B cell (primary cell): ENCODE measurements around the gene PSMB10. TPM values are rescaled to one million over a fixed set of nuclear protein-coding genes. Genes with fewer than 3 reads are reported as not detected.
A peak's percentile ranks its signal among the peaks of the same experiment; 100 is the strongest.

ENCODE experiments used
- ATAC-seq: fragments of 200-7000 bp; cut with Tn5 transposase; one replicate; pipeline ENCODE4 v1.10.0; 2021; ENCODE audit warnings: low read depth, mild to moderate bottlenecking, moderate number of reproducible peaks, moderate library complexity
- CTCF ChIA-PET: fragments of 350-600 bp; sonication (Branson Sonifier 250); formaldehyde crosslinking; loops from one replicate; lab custom pipeline; 2021; ENCODE audit warnings: antibody characterized with exemption, inconsistent platforms; lab: Charles Lee
- POLR2A ChIA-PET: fragments of 350-600 bp; sonication (Branson Sonifier 250); formaldehyde crosslinking; loops from one replicate; lab custom pipeline; 2021; ENCODE audit warnings: antibody characterized with exemption; lab: Charles Lee
- DNase-seq: peaks from one replicate; pipeline ENCODE4 v3.0.0; 2013
- H2AFZ ChIP-seq: 2 replicates; pipeline ENCODE4 v1.6.1; 2012; ENCODE audit warnings: mild to moderate bottlenecking, low read depth, low read length; ENCODE audit not compliant: insufficient read depth, poor library complexity, severe bottlenecking
- H3K27ac ChIP-seq, 2 donors: 1 replicate in 1 of 2; 2 replicates in 1 of 2; pipeline ENCODE4 v1.5.1; 2012 to 2013; ENCODE audit warnings: low read length in 2 of 2, mild to moderate bottlenecking in 2 of 2, moderate library complexity in 1 of 2
- H3K27me3 ChIP-seq, 4 experiments: fragments of 200-600 bp in 1 of 4; sonication (generic) in 1 of 4; replicated peaks in 1 of 4; 1 replicate in 2 of 4; 2 replicates in 2 of 4; pipeline versions ENCODE4 v1.6.1 to v1.7.0; 2013 to 2016; ENCODE audit warnings: low read length in 3 of 4, mild to moderate bottlenecking in 2 of 4, mixed read lengths in 1 of 4, moderate library complexity in 1 of 4; ENCODE audit not compliant: insufficient read depth in 4 of 4, control insufficient read depth in 3 of 4; ENCODE audit errors: control extremely low read depth in 1 of 4
- H3K36me3 ChIP-seq, 2 experiments: replicated peaks in 1 of 2; 1 replicate in 1 of 2; 2 replicates in 1 of 2; pipeline versions ENCODE4 v1.6.1 to v1.7.1; 2013; ENCODE audit warnings: low read length in 1 of 2; ENCODE audit not compliant: insufficient read depth in 2 of 2, control insufficient read depth in 1 of 2; ENCODE audit errors: control extremely low read depth in 1 of 2, extremely low read depth in 1 of 2
- H3K4me1 ChIP-seq, 2 donors: fragments of 200-600 bp in 1 of 2; sonication (generic) in 1 of 2; 1 replicate in 1 of 2; 2 replicates in 1 of 2; pipeline versions ENCODE4 v1.5.1 to v1.6.1; 2013 to 2017; ENCODE audit warnings: low read length in 2 of 2; ENCODE audit not compliant: control insufficient read depth in 2 of 2, insufficient read depth in 2 of 2
- H3K4me2 ChIP-seq: replicated peaks from 2 replicates; pipeline ENCODE3; 2012; ENCODE audit warnings: mild to moderate bottlenecking, low read depth, low read length; ENCODE audit not compliant: poor library complexity, severe bottlenecking
- H3K4me3 ChIP-seq, 5 experiments: fragments of 200-600 bp in 1 of 5; sonication (generic) in 1 of 5; 1 replicate in 3 of 5; 2 replicates in 2 of 5; pipeline versions ENCODE4 v1.5.1 to v1.7.0; 2011 to 2016; ENCODE audit warnings: low read length in 4 of 5, mild to moderate bottlenecking in 4 of 5, low read depth in 2 of 5, control low read depth in 1 of 5, moderate library complexity in 1 of 5; ENCODE audit not compliant: insufficient read depth in 1 of 5; ENCODE audit errors: control extremely low read depth in 1 of 5, extremely low read depth in 1 of 5
- H3K79me2 ChIP-seq: fragments of 200-600 bp; sonication (generic); one replicate; pipeline ENCODE4 v1.6.0; 2016; ENCODE audit warnings: low read length; ENCODE audit not compliant: control insufficient read depth, insufficient read depth
- H3K9ac ChIP-seq: fragments of 200-600 bp; sonication (generic); 2 replicates; pipeline ENCODE4 v1.6.1; 2017; ENCODE audit warnings: mild to moderate bottlenecking, low read length, moderate library complexity
- H3K9me3 ChIP-seq, 3 donors: one replicate each; pipeline versions ENCODE4 v1.6.1 to v1.7.1; 2013; ENCODE audit warnings: low read length in 2 of 3; ENCODE audit not compliant: control insufficient read depth in 2 of 3, insufficient read depth in 1 of 3; ENCODE audit errors: control extremely low read depth in 1 of 3
- H4K20me1 ChIP-seq: 2 replicates; pipeline ENCODE4 v1.6.0; 2012; ENCODE audit warnings: mild to moderate bottlenecking, low read length; ENCODE audit not compliant: insufficient read depth, control insufficient read depth, poor library complexity, severe bottlenecking
- H3K27ac Mint-ChIP-seq: one replicate; pipeline ENCODE4 v1.8.0; 2021; ENCODE audit warnings: mixed read lengths
- H3K27me3 Mint-ChIP-seq: one replicate; pipeline ENCODE4 v1.8.0; 2021; ENCODE audit warnings: mixed read lengths
- H3K4me1 Mint-ChIP-seq: one replicate; pipeline ENCODE4 v1.8.0; 2021; ENCODE audit warnings: mixed read lengths
- H3K4me3 Mint-ChIP-seq: one replicate; pipeline ENCODE4 v1.8.0; 2021; ENCODE audit warnings: mixed read lengths
- H3K9me3 Mint-ChIP-seq: one replicate; pipeline ENCODE4 v1.8.0; 2022; ENCODE audit warnings: mixed read lengths; ENCODE audit not compliant: insufficient read depth
- CTCF ChIP-seq: fragments of 200-600 bp; IDR thresholded peaks from one replicate; pipeline ENCODE4 v1.8.0; 2022; ENCODE audit warnings: antibody characterized with exemption, mild to moderate bottlenecking
- EZH2 ChIP-seq: IDR thresholded peaks from 2 replicates; pipeline ENCODE4 v1.6.1; 2012; ENCODE audit warnings: borderline replicate concordance, low read depth, mild to moderate bottlenecking, moderate library complexity, low read length; ENCODE audit not compliant: insufficient read depth, poor library complexity, severe bottlenecking
- WGBS: methylation state at CpG from one replicate; pipeline ENCODE4 v1.1.5; 2013; ENCODE audit warnings: missing lambda C conversion rate; ENCODE audit not compliant: insufficient coverage; 5-methylcytosine and 5-hydroxymethylcytosine counted together
- intact Hi-C: fragments of 100-400 bp; cut with micrococcal nuclease; formaldehyde crosslinking; loops from one replicate; pipeline ENCODE4 v1.10.0; 2022
- polyA minus RNA-seq: library from RNA; depleted of rRNA, polyadenylated mRNA; stranded (reverse); fragments of >200 nt; gene quantifications from 2 replicates; pipeline ENCODE4 v1.2.3, GENCODE V29; 2012
- polyA plus RNA-seq: library from polyadenylated mRNA; depleted of rRNA; stranded (reverse); fragments of >200 nt; gene quantifications from 2 replicates; pipeline ENCODE4 v1.2.3, GENCODE V29; 2012
- total RNA-seq, 2 donors: library from RNA; stranded (reverse); fragments of 120-200 nt in 1 of 2; gene quantifications; 1 replicate in 1 of 2; 2 replicates in 1 of 2; pipeline versions ENCODE4 v1.2.3 to v1.2.4, GENCODE V29; 2013 to 2022

The PSMB10 gene
- total RNA-seq, result 167 and 176 TPM in 2 replicates
- total RNA-seq (2013), result 234 TPM
- 127 and 176 TPM in 2 replicates for polyA plus RNA-seq
- polyA minus RNA-seq, result 315 and 323 TPM in 2 replicates

GRCh38 chr16:67936124-67936879 is at the start of gene PSMB10:
Gene PSMB10, minus strand, starts transcription at chr16:67936850. Its CDS starts 101 bp downstream, at chr16:67936749.
- under 1% methylated on average over 54 of the region's 54 CpGs for WGBS
- Histone ChIP-seq H4K20me1 (peaks cover 27% of the 10 kb centered on the region), H3K9me3 (no peaks in the 10 kb centered on the region), H3K27me3 (no peaks in the 10 kb centered on the region), H3K36me3 (peaks cover 7 to 33% of the 10 kb centered on the region in 2 experiments), H3K4me2 (peak within 1 kb of the TSS; percentile 91), H2AFZ (peak within 1 kb of the TSS; percentile 47), H3K79me2 (peaks cover 42% of the 10 kb centered on the region), H3K4me1 (peaks cover 25 to 40% of the 10 kb centered on the region in 2 donors), H3K27ac (peak within 1 kb of the TSS; percentile 67 to 85), H3K9ac (peak within 1 kb of the TSS; percentile 95), H3K4me3 (peak within 1 kb of the TSS; percentile 77 to 96 (median 93))
- DNase-seq (no peak), ATAC-seq (peak; percentile 4)
- Mint-ChIP-seq H3K4me3 (peak within 1 kb of the TSS; percentile 100), H3K27ac (peak within 1 kb of the TSS; percentile 99), H3K4me1 (peaks cover 31% of the 10 kb centered on the region), H3K9me3 (no peaks in the 10 kb centered on the region), H3K27me3 (no peaks in the 10 kb centered on the region)
- ChIA-PET POLR2A (interaction anchor here (0.7 to 3.3 kb wide), 23 partner anchors 32 to 456 kb away, joined by 3 to 19 read pairs (median 3); partner anchors contain the start of genes ACD, ATP6V0D1, CTCF and DDX28), CTCF (interaction anchor here (0.7 to 6.4 kb wide), 22 partner anchors 8 to 455 kb away, joined by 3 to 29 read pairs (median 4); partner anchors contain the start of genes ATP6V0D1, CARMIL2, NRN1L and SLC12A4)
- TF ChIP-seq CTCF, result no peak
- TF ChIP-seq EZH2, result no peak
- intact Hi-C loops, result loop anchor here (1.0 to 5.0 kb wide), 6 partner anchors 43 to 444 kb away; partner anchors contain the start of genes CTCF, NFATC3, NUTF2 and PSKH1
